HG03175 (cell line): ENCODE data around the gene RPRD1B.

Experiments used
- ATAC-seq: cut with Tn5 transposase; IDR thresholded peaks from one replicate; pipeline ENCODE4 v1.9.1; 2021; ENCODE audit warnings: mild to moderate bottlenecking, moderate library complexity; ENCODE audit not compliant: unreplicated experiment

Gene RPRD1B, protein sequence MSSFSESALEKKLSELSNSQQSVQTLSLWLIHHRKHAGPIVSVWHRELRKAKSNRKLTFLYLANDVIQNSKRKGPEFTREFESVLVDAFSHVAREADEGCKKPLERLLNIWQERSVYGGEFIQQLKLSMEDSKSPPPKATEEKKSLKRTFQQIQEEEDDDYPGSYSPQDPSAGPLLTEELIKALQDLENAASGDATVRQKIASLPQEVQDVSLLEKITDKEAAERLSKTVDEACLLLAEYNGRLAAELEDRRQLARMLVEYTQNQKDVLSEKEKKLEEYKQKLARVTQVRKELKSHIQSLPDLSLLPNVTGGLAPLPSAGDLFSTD

GRCh38 chr20:38033330-38034107, at the start of gene RPRD1B, which contains the start of gene TTI1:
Gene RPRD1B (plus strand): TSS chr20:38033746. CDS start chr20:38033948, 202 bp downstream.
Gene TTI1 (minus strand): TSS chr20:38033456. CDS start chr20:38013816, 19,640 bp downstream.
- ATAC-seq: peak; percentile 85

- no peak for ATAC-seq
Observed at GRCh38 chr20:37984018-37984785, 49.3 kb upstream of the RPRD1B start.

GRCh38 chr20:37986044-37986858, 47.3 kb upstream of the RPRD1B start:
- no peak for ATAC-seq

DNA sequence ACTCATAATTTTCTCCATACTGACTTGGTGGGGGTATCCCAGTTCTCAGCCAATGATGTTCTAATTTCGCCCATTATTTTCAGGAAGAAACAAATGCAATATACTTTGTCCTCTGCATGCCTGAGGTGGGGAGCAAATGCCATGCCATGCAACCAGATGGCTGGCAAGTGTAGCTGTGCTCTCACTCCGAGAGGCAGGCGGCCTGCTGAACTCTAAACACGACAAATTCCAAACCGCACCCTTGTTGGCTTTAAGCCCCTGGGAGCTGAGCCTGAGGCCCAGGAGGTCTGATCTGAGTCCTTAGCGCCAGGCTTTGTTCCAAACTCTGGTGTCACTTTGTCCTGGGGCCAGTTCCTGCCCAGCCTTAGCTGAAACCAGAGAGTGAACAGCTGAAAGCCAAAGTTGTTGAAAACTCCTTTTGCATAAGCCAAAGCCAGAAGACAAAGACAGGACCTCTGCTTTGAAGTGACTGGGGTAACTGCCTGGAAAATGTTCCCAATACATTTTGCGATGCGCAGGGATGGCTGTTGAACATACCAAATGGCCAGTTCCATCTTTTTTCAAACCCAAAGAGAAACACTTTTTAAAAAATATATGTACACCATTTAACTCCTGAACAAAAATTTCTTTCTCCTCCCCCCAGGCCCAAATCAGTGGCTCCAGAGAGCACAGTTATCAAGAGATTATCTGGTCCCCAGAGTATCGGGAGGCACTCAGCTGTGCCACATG, 46.5 kb upstream of the RPRD1B start:
- ATAC-seq: no peak

GRCh38 chr20:37987602-37988290, 45.8 kb upstream of the RPRD1B start:
- ATAC-seq: no peak

- no peak for ATAC-seq
Observed at GRCh38 chr20:37988306-37988954, 45.1 kb upstream of the RPRD1B start.

GRCh38 chr20:37989601-37990295, 43.8 kb upstream of the RPRD1B start:
- no peak for ATAC-seq

GRCh38 chr20:37990571-37991151, 42.9 kb upstream of the RPRD1B start:
- peak; percentile 91 for ATAC-seq

- ATAC-seq: no peak
Observed at GRCh38 chr20:37991157-37991866, 42.2 kb upstream of the RPRD1B start.

DNA sequence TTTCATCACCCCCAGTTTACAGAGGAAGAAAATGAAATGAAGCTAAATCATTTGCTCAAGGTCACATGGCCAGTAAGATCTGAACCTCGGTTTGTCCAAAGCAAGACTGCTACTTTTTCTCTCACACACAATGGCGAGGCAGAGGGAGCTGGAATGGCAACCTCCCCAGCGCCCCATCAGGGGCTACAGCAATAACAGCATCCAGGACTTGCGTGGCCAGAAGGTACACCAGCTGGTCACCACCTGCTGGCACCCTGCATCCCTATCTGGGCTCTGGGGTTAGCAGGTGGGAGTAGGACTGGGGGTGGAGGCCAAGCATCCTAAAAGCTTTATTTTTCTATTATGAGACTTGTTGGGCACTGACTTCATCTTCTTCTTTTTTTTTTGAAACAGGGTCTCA, 41.6 kb upstream of the RPRD1B start:
- no peak for ATAC-seq

DNA sequence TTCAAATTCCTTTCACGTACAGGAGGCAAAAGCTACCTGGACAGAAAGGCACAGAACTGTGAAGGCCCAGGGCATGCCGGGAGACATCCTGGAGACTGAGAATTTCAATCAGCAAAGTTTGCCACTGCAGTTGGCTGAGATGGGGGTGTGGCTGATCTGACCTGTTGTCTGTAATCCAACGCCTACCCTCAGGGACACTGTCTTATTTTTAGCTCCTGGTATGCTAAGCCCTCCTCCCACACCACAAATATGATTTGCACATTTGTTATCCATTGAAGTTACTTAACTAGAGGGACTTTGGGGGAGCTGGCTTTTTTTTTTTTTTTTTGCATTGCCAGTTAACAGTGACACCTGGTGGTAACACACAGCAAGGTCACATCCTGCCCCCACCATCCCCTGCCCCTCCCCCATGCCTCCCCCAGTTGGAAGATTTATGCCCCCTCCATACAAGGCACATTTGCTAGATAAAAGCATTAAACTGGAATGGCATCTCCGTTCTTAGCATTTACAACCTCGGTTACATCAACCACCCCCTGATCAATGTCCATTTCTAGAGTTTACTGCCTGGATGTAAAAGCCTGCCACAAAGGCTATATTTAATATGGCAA, 40.6 kb upstream of the RPRD1B start:
- no peak for ATAC-seq

DNA sequence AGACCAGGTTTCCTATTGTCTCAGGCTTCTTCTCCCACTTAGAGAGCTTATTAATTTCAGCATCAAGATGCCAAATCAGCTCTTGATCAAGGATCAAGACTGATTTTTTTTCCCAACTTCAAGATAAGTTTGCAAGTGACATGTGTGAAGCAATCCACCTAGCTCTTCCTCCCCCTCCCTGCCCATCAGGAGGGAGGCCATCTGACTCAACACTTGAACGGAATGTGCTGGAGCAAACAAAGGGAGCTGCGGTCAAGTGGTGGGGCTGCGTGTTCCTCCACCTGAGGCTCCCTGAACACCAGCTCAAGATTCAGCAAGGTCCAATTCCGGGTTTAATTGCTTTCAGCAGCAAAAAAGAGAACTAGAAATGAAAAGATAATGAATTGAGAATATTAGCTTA, 39.0 kb upstream of the RPRD1B start:
- no peak for ATAC-seq

DNA sequence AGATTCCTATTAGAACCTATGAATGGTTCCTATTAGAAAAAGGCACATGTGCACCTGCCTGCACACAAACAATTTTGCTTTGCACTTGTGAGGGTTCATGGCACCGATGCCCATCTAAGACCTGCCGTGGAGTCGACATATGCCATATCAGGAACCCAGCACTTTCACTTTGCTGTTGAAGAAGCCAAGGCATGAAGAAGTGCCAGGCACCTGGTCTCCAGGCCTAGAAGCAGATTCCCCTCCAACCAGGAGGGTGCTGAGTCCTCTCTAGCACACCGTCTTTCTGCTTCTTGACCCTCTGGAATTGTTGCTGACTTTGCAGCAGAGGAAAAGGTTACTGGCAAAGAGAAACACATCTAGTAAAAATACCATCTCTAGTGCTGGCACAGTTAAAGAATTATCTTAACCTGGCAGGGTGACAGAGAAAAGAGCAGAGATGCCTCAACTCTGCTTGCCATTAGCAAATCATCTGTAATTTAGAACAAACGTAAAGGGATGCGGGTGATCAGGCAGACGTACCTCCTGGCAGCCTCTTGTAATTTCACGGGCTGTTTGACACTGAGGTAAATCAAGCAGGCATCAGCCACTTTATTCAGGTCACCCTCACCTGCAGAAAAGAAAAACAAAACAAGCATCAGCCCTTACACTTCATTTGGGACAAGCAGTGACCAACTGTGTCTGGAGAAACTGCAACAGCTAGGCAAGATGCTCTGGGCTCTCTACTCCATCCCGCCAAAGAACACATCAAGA, 37.5 kb upstream of the RPRD1B start:
- ATAC-seq: no peak

DNA sequence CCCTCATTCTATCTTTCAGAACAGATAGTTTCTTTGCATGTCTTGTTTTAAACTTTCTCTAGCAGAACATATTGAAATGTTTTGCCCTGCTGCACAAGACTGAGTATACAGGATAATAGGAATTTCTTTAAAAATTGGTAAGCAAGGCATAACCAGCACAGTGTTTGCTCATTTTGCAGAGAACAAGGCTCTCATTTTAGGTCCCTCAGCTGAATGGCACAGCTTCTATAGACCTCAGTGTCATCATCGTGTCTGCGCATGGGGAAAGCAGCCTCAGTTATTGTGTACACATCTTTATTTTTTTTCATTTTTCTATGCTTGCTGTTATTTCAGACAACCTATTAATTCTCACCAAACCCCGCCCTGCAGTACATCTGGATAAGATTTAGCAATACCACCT, 36.0 kb upstream of the RPRD1B start:
- no peak for ATAC-seq

- ATAC-seq: no peak
Observed at GRCh38 chr20:37999526-38000263, 33.9 kb upstream of the RPRD1B start.
